Stromal cell of bone marrow (primary cell): ENCODE data around the gene NCCRP1.

Experiments
- DNase-seq: peaks from one replicate; pipeline ENCODE4 v3.0.0-alpha.2; 2012; ENCODE audit warnings: low read depth

Gene NCCRP1

GRCh38 chr19:39180749-39181148 lies 16.0 kb upstream of the NCCRP1 start:
- no peak for DNase-seq

GRCh38 chr19:39181500-39182173 lies 15.1 kb upstream of the NCCRP1 start:
- no peak for DNase-seq

- DNase-seq, result no peak
Measured at GRCh38 chr19:39182174-39182505, 14.6 kb upstream of the NCCRP1 start.

GRCh38 chr19:39183104-39183503 lies 13.7 kb upstream of the NCCRP1 start:
- DNase-seq, result no peak

- no peak for DNase-seq
Measured at GRCh38 chr19:39186391-39186790, 10.4 kb upstream of the NCCRP1 start.

GRCh38 chr19:39187552-39187943 lies 9.2 kb upstream of the NCCRP1 start:
- DNase-seq, result no peak

- no peak for DNase-seq
Measured at GRCh38 chr19:39188960-39189359, 7.8 kb upstream of the NCCRP1 start.

GRCh38 chr19:39190768-39191167 lies 6.0 kb upstream of the NCCRP1 start:
- DNase-seq, result no peak

GRCh38 chr19:39192846-39193245 lies 3.9 kb upstream of the NCCRP1 start:
- no peak for DNase-seq

- DNase-seq, result no peak
Measured at GRCh38 chr19:39193803-39194202, 3.0 kb upstream of the NCCRP1 start.

- DNase-seq, result no peak
Measured at GRCh38 chr19:39194832-39195542, 1.8 kb upstream of the NCCRP1 start.

GRCh38 chr19:39195755-39196154 lies 1.0 kb upstream of the NCCRP1 start:
- no peak for DNase-seq

- no peak for DNase-seq
Measured at GRCh38 chr19:39196320-39196719, 444 bp upstream of the NCCRP1 start.

- DNase-seq, result no peak
Measured at GRCh38 chr19:39197808-39198207, 1.0 kb downstream of the NCCRP1 start.

- DNase-seq, result peak; percentile 59
Measured at GRCh38 chr19:39199025-39199424, 2.3 kb downstream of the NCCRP1 start.

GRCh38 chr19:39200066-39200802 lies 3.5 kb downstream of the NCCRP1 start:
- DNase-seq, result no peak

GRCh38 chr19:39200803-39201115 lies 4.0 kb downstream of the NCCRP1 start:
- no peak for DNase-seq

GRCh38 chr19:39202998-39203355 lies 6.2 kb downstream of the NCCRP1 start:
- no peak for DNase-seq

GRCh38 chr19:39203372-39204341 lies 6.9 kb downstream of the NCCRP1 start, which contains the start of gene SYCN:
TSS of gene SYCN (minus strand) at chr19:39204263. CDS start at chr19:39204254, 9 bp downstream.
- no peak for DNase-seq

- no peak for DNase-seq
Measured at GRCh38 chr19:39205449-39205764, 8.6 kb downstream of the NCCRP1 start.

- DNase-seq, result no peak
Measured at GRCh38 chr19:39206122-39206521, 9.4 kb downstream of the NCCRP1 start.

GRCh38 chr19:39207293-39207836 lies 10.6 kb downstream of the NCCRP1 start:
- no peak for DNase-seq
